HepG2 (cell line): ENCODE data around the gene MRFAP1L1. TPM values are rescaled to one million over a fixed set of nuclear protein-coding genes. Genes with fewer than 3 reads are reported as not detected.

Source experiments
- ARNTL ChIP-seq: sonication (generic); formaldehyde crosslinking; IDR thresholded peaks from 2 replicates; pipeline ENCODE4 v1.4.0; 2020; ENCODE audit warnings: mild to moderate bottlenecking, missing genetic modification reagents
- ESRRA ChIP-seq: sonication (generic); formaldehyde crosslinking; IDR thresholded peaks from 2 replicates; pipeline ENCODE4 v1.5.1; 2020; ENCODE audit warnings: mild to moderate bottlenecking, low read depth, missing genetic modification reagents
- GRHL1 ChIP-seq: sonication (generic); formaldehyde crosslinking; conservative IDR thresholded peaks from 2 replicates; pipeline ENCODE4 v1.8.0; 2022; ENCODE audit warnings: missing genetic modification reagents
- KAT8 ChIP-seq: IDR thresholded peaks from 2 replicates; pipeline ENCODE4 v1.6.1; 2016; ENCODE audit warnings: missing genetic modification reagents, missing compliant biosample characterization
- SCMH1 ChIP-seq: sonication (generic); formaldehyde crosslinking; IDR thresholded peaks from 2 replicates; pipeline ENCODE4 v1.9.0; 2021; ENCODE audit warnings: missing genetic modification reagents, mild to moderate bottlenecking, borderline replicate concordance
- ZC3H4 ChIP-seq: sonication (generic); formaldehyde crosslinking; IDR thresholded peaks from 2 replicates; pipeline ENCODE4 v1.4.0; 2020; ENCODE audit warnings: missing genetic modification reagents, borderline replicate concordance
- ZNF512 ChIP-seq: sonication (generic); formaldehyde crosslinking; IDR thresholded peaks from 2 replicates; pipeline ENCODE4 v1.4.0; 2020; ENCODE audit warnings: mild to moderate bottlenecking, missing genetic modification reagents
- ZNF776 ChIP-seq: sonication (generic); formaldehyde crosslinking; IDR thresholded peaks from 2 replicates; pipeline ENCODE4 v1.4.0; 2020; ENCODE audit warnings: mild to moderate bottlenecking, missing genetic modification reagents
- polyA plus RNA-seq, 8 experiments: library from polyadenylated mRNA; depleted of rRNA in 3 of 8; stranded (reverse) in 7 of 8; unstranded in 1 of 8; fragments of >200 nt; fragmentation: Illumina TruSeq in 4 of 8; extraction: Trizol in 4 of 8; gene quantifications; 2 replicates each; pipeline versions ENCODE4 v1.2.1 to v1.2.3, GENCODE V29; 2011 to 2016; ENCODE audit warnings: low read depth in 4 of 8, missing spikeins in 1 of 8, mixed read lengths in 1 of 8; ENCODE audit not compliant: insufficient read depth in 1 of 8
- total RNA-seq, 5 experiments: library from RNA; depleted of rRNA; stranded (reverse); fragments of >200 nt; fragmentation: Illumina TruSeq; extraction: Trizol; gene quantifications; 2 replicates each; pipeline ENCODE4 v1.2.3, GENCODE V29; 2016; ENCODE audit warnings: low read depth in 1 of 5
- TF ChIP-seq, protein P1 (sequence below): IDR thresholded peaks from 2 replicates; pipeline ENCODE4 v1.6.1; 2018; ENCODE audit warnings: missing genetic modification reagents
- TF ChIP-seq, protein P2 (sequence below): IDR thresholded peaks from 2 replicates; pipeline ENCODE4 v1.6.1; 2016; ENCODE audit warnings: missing genetic modification reagents, missing compliant biosample characterization
- TF ChIP-seq, protein P3 (sequence below), 2 experiments: fragments of 450-650 bp in 1 of 2; sonication (generic) in 1 of 2; formaldehyde crosslinking in 1 of 2; IDR thresholded peaks; 2 replicates each; pipeline versions ENCODE4 v1.6.1 to v1.8.0; 2016 to 2022; ENCODE audit warnings: antibody characterized with exemption in 1 of 2, mild to moderate bottlenecking in 1 of 2, missing genetic modification reagents in 1 of 2
- TF ChIP-seq, protein P4 (sequence below): sonication (generic); formaldehyde crosslinking; IDR thresholded peaks from 2 replicates; pipeline ENCODE4 v1.5.0; 2020; ENCODE audit warnings: missing genetic modification reagents

The MRFAP1L1 gene
- total and polyA plus RNA-seq, 2 of the 13 experiments (the other 11 are each of a cell fraction or from before 2014, with no cell fraction given), result 44.8 to 76.6 TPM

DNA sequence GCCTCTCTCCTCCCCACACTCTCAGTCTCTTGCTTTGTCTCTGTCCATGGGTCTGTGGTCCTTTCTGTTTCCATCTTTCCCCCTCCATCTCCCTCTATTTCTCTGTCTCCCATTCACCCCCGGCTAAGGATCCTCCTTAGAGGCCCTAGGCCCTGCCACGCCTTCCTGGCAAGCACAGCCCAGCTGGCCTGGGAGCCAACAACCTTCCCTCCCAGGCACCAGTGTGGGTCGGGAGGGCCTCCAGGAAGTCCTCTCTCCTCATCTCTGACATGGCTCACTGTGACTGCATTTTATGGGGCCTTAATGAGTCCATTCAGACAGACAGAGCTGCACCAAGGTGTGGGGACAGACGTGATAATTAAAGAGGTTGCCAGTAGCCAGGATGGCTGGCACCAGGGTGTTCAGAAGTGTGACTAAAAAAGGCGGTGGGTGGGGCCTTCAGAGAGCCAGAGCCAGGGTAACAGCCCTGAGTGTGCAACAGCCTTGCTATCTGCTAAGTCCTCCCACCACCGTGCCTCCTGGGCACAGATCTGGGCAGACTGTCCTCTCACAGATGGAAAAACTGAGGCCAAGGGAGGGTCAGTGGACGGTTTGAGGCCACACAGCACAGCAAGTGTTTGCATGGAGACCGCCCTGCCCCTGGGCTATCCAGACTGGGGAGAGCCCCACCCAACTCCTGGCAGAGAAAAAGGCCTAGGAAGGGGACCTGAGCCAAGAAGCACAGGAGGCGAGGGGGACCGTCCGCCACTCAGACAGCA, 37.8 kb upstream of the MRFAP1L1 start (continued):
- peak; percentile 12; the same call in 1 of the 2 replicates for TF ChIP-seq ZNF512 (CRISPR knock-in tag)
- TF ChIP-seq GRHL1 (CRISPR knock-in tag), result no peak
- no peak for TF ChIP-seq ZC3H4 (CRISPR knock-in tag)
- TF ChIP-seq, protein P1, sequence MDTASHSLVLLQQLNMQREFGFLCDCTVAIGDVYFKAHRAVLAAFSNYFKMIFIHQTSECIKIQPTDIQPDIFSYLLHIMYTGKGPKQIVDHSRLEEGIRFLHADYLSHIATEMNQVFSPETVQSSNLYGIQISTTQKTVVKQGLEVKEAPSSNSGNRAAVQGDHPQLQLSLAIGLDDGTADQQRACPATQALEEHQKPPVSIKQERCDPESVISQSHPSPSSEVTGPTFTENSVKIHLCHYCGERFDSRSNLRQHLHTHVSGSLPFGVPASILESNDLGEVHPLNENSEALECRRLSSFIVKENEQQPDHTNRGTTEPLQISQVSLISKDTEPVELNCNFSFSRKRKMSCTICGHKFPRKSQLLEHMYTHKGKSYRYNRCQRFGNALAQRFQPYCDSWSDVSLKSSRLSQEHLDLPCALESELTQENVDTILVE (CRISPR knock-in tag), result no peak
- no peak for TF ChIP-seq SCMH1 (CRISPR knock-in tag)
- TF ChIP-seq ARNTL (CRISPR knock-in tag), result no peak
- peak; percentile 19; the same call in 1 of the 2 replicates for TF ChIP-seq KAT8 (CRISPR knock-in tag)
- TF ChIP-seq ZNF776, result no peak
- no peak for TF ChIP-seq ESRRA (CRISPR knock-in tag)
- TF ChIP-seq, protein P2, sequence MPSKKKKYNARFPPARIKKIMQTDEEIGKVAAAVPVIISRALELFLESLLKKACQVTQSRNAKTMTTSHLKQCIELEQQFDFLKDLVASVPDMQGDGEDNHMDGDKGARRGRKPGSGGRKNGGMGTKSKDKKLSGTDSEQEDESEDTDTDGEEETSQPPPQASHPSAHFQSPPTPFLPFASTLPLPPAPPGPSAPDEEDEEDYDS, result no peak
- TF ChIP-seq, protein P3, sequence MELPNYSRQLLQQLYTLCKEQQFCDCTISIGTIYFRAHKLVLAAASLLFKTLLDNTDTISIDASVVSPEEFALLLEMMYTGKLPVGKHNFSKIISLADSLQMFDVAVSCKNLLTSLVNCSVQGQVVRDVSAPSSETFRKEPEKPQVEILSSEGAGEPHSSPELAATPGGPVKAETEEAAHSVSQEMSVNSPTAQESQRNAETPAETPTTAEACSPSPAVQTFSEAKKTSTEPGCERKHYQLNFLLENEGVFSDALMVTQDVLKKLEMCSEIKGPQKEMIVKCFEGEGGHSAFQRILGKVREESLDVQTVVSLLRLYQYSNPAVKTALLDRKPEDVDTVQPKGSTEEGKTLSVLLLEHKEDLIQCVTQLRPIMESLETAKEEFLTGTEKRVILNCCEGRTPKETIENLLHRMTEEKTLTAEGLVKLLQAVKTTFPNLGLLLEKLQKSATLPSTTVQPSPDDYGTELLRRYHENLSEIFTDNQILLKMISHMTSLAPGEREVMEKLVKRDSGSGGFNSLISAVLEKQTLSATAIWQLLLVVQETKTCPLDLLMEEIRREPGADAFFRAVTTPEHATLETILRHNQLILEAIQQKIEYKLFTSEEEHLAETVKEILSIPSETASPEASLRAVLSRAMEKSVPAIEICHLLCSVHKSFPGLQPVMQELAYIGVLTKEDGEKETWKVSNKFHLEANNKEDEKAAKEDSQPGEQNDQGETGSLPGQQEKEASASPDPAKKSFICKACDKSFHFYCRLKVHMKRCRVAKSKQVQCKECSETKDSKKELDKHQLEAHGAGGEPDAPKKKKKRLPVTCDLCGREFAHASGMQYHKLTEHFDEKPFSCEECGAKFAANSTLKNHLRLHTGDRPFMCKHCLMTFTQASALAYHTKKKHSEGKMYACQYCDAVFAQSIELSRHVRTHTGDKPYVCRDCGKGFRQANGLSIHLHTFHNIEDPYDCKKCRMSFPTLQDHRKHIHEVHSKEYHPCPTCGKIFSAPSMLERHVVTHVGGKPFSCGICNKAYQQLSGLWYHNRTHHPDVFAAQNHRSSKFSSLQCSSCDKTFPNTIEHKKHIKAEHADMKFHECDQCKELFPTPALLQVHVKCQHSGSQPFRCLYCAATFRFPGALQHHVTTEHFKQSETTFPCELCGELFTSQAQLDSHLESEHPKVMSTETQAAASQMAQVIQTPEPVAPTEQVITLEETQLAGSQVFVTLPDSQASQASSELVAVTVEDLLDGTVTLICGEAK (IDR thresholded peaks at IDR 0.05), result no peak
- TF ChIP-seq, protein P3 (CRISPR knock-in tag; IDR thresholded peaks at IDR 0.05), result no peak
- TF ChIP-seq, protein P4, sequence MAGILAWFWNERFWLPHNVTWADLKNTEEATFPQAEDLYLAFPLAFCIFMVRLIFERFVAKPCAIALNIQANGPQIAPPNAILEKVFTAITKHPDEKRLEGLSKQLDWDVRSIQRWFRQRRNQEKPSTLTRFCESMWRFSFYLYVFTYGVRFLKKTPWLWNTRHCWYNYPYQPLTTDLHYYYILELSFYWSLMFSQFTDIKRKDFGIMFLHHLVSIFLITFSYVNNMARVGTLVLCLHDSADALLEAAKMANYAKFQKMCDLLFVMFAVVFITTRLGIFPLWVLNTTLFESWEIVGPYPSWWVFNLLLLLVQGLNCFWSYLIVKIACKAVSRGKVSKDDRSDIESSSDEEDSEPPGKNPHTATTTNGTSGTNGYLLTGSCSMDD (CRISPR knock-in tag), result no peak
